Neuronal stem cell (in vitro differentiated cells): ENCODE measurements around the gene MGLL.

Experiments
- DNase-seq: peaks from one replicate; pipeline ENCODE4 v3.0.0-alpha.2; 2013; ENCODE audit warnings: low spot score
- H2AFZ ChIP-seq: one replicate; pipeline ENCODE4 v1.6.1; 2013; ENCODE audit warnings: mild to moderate bottlenecking, low read length, inconsistent platforms
- H2AK5ac ChIP-seq: 2 replicates; pipeline ENCODE4 v1.6.1; 2013; ENCODE audit warnings: low read depth, mild to moderate bottlenecking, inconsistent platforms, low read length, moderate library complexity, mixed read lengths
- H2BK120ac ChIP-seq: 2 replicates; pipeline ENCODE4 v1.6.1; 2013; ENCODE audit warnings: low read depth, mild to moderate bottlenecking, inconsistent platforms, low read length, moderate library complexity, mixed read lengths
- H2BK12ac ChIP-seq: one replicate; pipeline ENCODE4 v1.6.1; 2013; ENCODE audit warnings: low read length, inconsistent platforms
- H2BK15ac ChIP-seq: 2 replicates; pipeline ENCODE4 v1.6.1; 2013; ENCODE audit warnings: mild to moderate bottlenecking, low read length, inconsistent platforms, mixed read lengths
- H2BK5ac ChIP-seq: one replicate; pipeline ENCODE4 v1.6.1; 2013; ENCODE audit warnings: inconsistent platforms, mild to moderate bottlenecking, low read length, moderate library complexity
- H3K14ac ChIP-seq: one replicate; pipeline ENCODE4 v1.6.1; 2013; ENCODE audit warnings: low read length, inconsistent platforms
- H3K18ac ChIP-seq: 2 replicates; pipeline ENCODE4 v1.6.1; 2013; ENCODE audit warnings: low read length, inconsistent platforms
- H3K23ac ChIP-seq: 2 replicates; pipeline ENCODE4 v1.6.1; 2013; ENCODE audit warnings: low read depth, mild to moderate bottlenecking, mixed read lengths, low read length, inconsistent platforms; ENCODE audit not compliant: poor library complexity
- H3K27ac ChIP-seq: replicated peaks from 3 replicates; pipeline ENCODE4 v1.5.1; 2013; ENCODE audit warnings: low read length, inconsistent platforms
- H3K27me3 ChIP-seq, 3 experiments: 2 replicates each; pipeline ENCODE4 v1.6.1; 2013; ENCODE audit warnings: low read length in 3 of 3, mild to moderate bottlenecking in 2 of 3, inconsistent platforms in 1 of 3, low read depth in 1 of 3, mixed read lengths in 1 of 3, moderate library complexity in 1 of 3; ENCODE audit not compliant: control insufficient read depth in 3 of 3, insufficient read depth in 3 of 3
- H3K36me3 ChIP-seq, 2 donors: replicated peaks in 1 of 2; 2 replicates each; pipeline ENCODE4 v1.6.1; 2013; ENCODE audit warnings: low read length in 2 of 2; ENCODE audit not compliant: control insufficient read depth in 2 of 2, insufficient read depth in 2 of 2
- H3K4ac ChIP-seq: 2 replicates; pipeline ENCODE4 v1.6.1; 2013; ENCODE audit warnings: inconsistent platforms, mild to moderate bottlenecking, low read length, moderate library complexity
- H3K4me1 ChIP-seq, 2 donors: 1 replicate in 1 of 2; 2 replicates in 1 of 2; pipeline ENCODE4 v1.6.1; 2013; ENCODE audit warnings: low read length in 2 of 2, low read depth in 1 of 2; ENCODE audit not compliant: control insufficient read depth in 2 of 2, insufficient read depth in 1 of 2
- H3K4me2 ChIP-seq: one replicate; pipeline ENCODE4 v1.6.1; 2013; ENCODE audit warnings: mild to moderate bottlenecking, low read length, inconsistent platforms; ENCODE audit not compliant: insufficient read depth, poor library complexity, severe bottlenecking
- H3K4me3 ChIP-seq, 2 donors: 2 replicates each; pipeline ENCODE4 v1.5.1; 2013; ENCODE audit warnings: low read length in 2 of 2, mild to moderate bottlenecking in 2 of 2, inconsistent platforms in 1 of 2, moderate library complexity in 1 of 2
- H3K79me1 ChIP-seq: one replicate; pipeline ENCODE4 v1.6.1; 2013; ENCODE audit warnings: low read depth, mild to moderate bottlenecking, inconsistent platforms, low read length, moderate library complexity
- H3K9ac ChIP-seq: one replicate; pipeline ENCODE4 v1.6.1; 2013; ENCODE audit warnings: mild to moderate bottlenecking, low read depth, low read length, inconsistent platforms; ENCODE audit not compliant: poor library complexity
- H3K9me3 ChIP-seq, 2 donors: replicated peaks in 1 of 2; 2 replicates each; pipeline versions ENCODE3 to v1.6.1; 2013; ENCODE audit warnings: low read length in 2 of 2, mild to moderate bottlenecking in 2 of 2, inconsistent platforms in 1 of 2, low read depth in 1 of 2, mixed read lengths in 1 of 2, moderate library complexity in 1 of 2; ENCODE audit not compliant: control insufficient read depth in 2 of 2, insufficient read depth in 1 of 2
- H4K8ac ChIP-seq: one replicate; pipeline ENCODE4 v1.6.1; 2013; ENCODE audit warnings: low read depth, mild to moderate bottlenecking, inconsistent platforms, low read length, moderate library complexity
- H4K91ac ChIP-seq: one replicate; pipeline ENCODE4 v1.6.1; 2013; ENCODE audit warnings: low read length, low read depth, mild to moderate bottlenecking, inconsistent platforms; ENCODE audit not compliant: poor library complexity
- WGBS, 2 donors: extraction: QIAGEN DNeasy Blood & Tissue Kit; methylation state at CpG; one replicate each; pipeline ENCODE4 v1.1.7; 2013; ENCODE audit warnings: missing lambda C conversion rate in 2 of 2, mixed read lengths in 1 of 2; ENCODE audit not compliant: insufficient read length in 2 of 2, insufficient replicate concordance in 1 of 2; ENCODE audit errors: extremely low coverage in 2 of 2; 5-methylcytosine and 5-hydroxymethylcytosine counted together

Gene MGLL

DNA sequence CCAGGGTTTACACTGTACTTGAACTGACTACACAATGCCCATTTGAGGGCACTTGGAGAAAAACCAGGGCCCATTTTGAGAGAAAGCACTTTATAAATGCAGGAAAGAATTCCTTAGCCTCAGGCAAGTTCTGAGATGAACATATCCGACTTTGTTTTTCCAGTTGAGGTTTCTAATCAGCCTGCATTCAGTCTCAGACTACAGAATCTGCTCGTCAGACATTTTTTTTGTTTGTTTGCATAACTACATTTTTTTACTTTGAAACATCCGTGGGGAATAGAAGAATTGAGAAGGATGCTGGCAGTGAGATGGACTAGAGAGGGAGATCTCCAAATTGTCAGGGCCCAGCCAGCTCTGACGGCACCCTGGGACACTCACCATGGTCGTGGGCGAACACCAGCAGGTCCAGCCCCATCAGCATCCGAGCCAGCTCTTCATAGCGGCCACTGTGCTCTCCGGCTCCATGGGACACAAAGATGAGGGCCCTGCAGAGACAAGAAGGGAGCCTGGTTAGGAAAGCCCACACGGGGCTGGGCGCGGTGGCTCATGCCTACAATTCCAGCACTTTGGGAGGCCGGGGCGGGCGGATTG is 40.8 kb downstream of the MGLL start:
- H3K27ac ChIP-seq = no peak overlapping the region
- H2AFZ ChIP-seq = no peak overlapping the region
- no peak overlapping the region for H3K4ac ChIP-seq
- no peak overlapping the region for H3K4me3 ChIP-seq
- H3K4me1 ChIP-seq = peaks cover 0 to 4% of the 10 kb centered on the region in 2 donors
- H3K27me3 ChIP-seq = peaks cover 0 to 24% (median 0%) of the 10 kb centered on the region in 3 experiments
- no peak overlapping the region for H4K8ac ChIP-seq
- H3K79me1 ChIP-seq = no peaks in the 10 kb centered on the region
- H2AK5ac ChIP-seq = no peak overlapping the region
- peaks cover 0 to 4% of the 10 kb centered on the region in 2 donors for H3K9me3 ChIP-seq
- no peak overlapping the region for H3K14ac ChIP-seq
- H2BK12ac ChIP-seq = no peak overlapping the region
- H3K23ac ChIP-seq = no peak overlapping the region
- H3K9ac ChIP-seq = no peak overlapping the region
- no peak overlapping the region for H2BK15ac ChIP-seq
- no peak overlapping the region for H4K91ac ChIP-seq
- H3K36me3 ChIP-seq = no peaks in the 10 kb centered on the region
- WGBS, 2 donors = no CpG with 5 or more reads among the region's 15 CpGs
- DNase-seq = no peak
- no peak overlapping the region for H3K4me2 ChIP-seq
- no peak overlapping the region for H3K18ac ChIP-seq
- H2BK120ac ChIP-seq = no peak overlapping the region
- H2BK5ac ChIP-seq = no peak overlapping the region

GRCh38 chr3:127780536-127781400 is 41.5 kb downstream of the MGLL start:
- Histone ChIP-seq H3K36me3 (no peaks in the 10 kb centered on the region), H3K23ac (no peak overlapping the region), H3K4me3 (no peak overlapping the region), H3K79me1 (no peaks in the 10 kb centered on the region), H3K4me1 (no peaks in the 10 kb centered on the region), H3K9me3 (peaks cover 0 to 4% of the 10 kb centered on the region in 2 donors), H2BK12ac (no peak overlapping the region), H3K9ac (no peak overlapping the region), H4K91ac (no peak overlapping the region), H3K27ac (no peak overlapping the region), H3K18ac (no peak overlapping the region), H3K4me2 (no peak overlapping the region), H3K4ac (no peak overlapping the region), H2BK5ac (no peak overlapping the region), H4K8ac (no peak overlapping the region), H2AK5ac (no peak overlapping the region), H2AFZ (no peak overlapping the region), H3K27me3 (peaks cover 0 to 17% (median 0%) of the 10 kb centered on the region in 3 experiments), H2BK120ac (no peak overlapping the region), H2BK15ac (no peak overlapping the region), H3K14ac (no peak overlapping the region)
- WGBS, 2 donors = no CpG with 5 or more reads among the region's 8 CpGs
- DNase-seq = no peak

DNA sequence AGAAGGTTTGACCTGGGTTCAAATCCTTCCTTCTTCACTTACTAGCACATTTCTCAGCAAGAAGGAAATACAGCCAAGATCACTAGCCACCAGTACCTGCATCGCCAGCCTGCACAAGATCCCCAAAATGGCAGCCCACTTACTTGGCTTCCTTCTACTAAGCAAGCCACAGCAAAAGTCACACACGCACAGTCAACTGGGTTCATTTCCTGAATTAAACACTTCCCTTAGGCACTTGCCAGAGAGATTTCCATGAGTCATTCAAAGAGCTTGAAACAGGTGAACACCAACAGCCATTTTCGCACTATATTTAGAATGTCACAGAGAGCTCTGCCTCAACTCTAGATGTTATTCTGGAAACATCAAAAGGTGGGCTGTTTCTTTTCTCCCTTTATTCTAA is 42.6 kb downstream of the MGLL start:
- H2BK5ac ChIP-seq = no peak overlapping the region
- no peak overlapping the region for H3K4ac ChIP-seq

GRCh38 chr3:127777921-127778656 is 44.2 kb downstream of the MGLL start:
- no peak overlapping the region for H3K4me2 ChIP-seq

More for the DNA sequence above, 42.6 kb downstream of the MGLL start:
- no peak overlapping the region for H4K91ac ChIP-seq
- no peaks in the 10 kb centered on the region for H3K36me3 ChIP-seq
- no CpG with 5 or more reads among the region's 3 CpGs for WGBS, 2 donors
- H3K18ac ChIP-seq = no peak overlapping the region
- H2BK15ac ChIP-seq = no peak overlapping the region
- peaks cover 0 to 4% of the 10 kb centered on the region in 2 donors for H3K9me3 ChIP-seq
- H2BK12ac ChIP-seq = no peak overlapping the region
- no peak for DNase-seq
- peaks cover 0 to 15% (median 0%) of the 10 kb centered on the region in 3 experiments for H3K27me3 ChIP-seq
- no peak overlapping the region for H3K14ac ChIP-seq
- H2AK5ac ChIP-seq = no peak overlapping the region
- no peak overlapping the region for H3K27ac ChIP-seq
- H3K4me3 ChIP-seq = no peak overlapping the region
- no peaks in the 10 kb centered on the region for H3K79me1 ChIP-seq
- no peak overlapping the region for H2BK120ac ChIP-seq
- H3K4me2 ChIP-seq = no peak overlapping the region
- H3K23ac ChIP-seq = no peak overlapping the region
- no peak overlapping the region for H2AFZ ChIP-seq
- no peak overlapping the region for H4K8ac ChIP-seq
- H3K9ac ChIP-seq = no peak overlapping the region
- peaks cover 0 to 2% of the 10 kb centered on the region in 2 donors for H3K4me1 ChIP-seq

More at GRCh38 chr3:127777921-127778656, 44.2 kb downstream of the MGLL start:
- no peak overlapping the region for H3K18ac ChIP-seq
- no peak for DNase-seq
- H2BK5ac ChIP-seq = no peak overlapping the region
- H3K27me3 ChIP-seq = peaks cover 0 to 6% (median 0%) of the 10 kb centered on the region in 3 experiments
- H4K91ac ChIP-seq = no peak overlapping the region
- no peak overlapping the region for H4K8ac ChIP-seq
- H3K9me3 ChIP-seq = peaks cover 0 to 4% of the 10 kb centered on the region in 2 donors
- no peak overlapping the region for H2BK120ac ChIP-seq
- WGBS, 2 donors = no CpG with 5 or more reads among the region's 11 CpGs
- H3K79me1 ChIP-seq = no peaks in the 10 kb centered on the region
- H3K14ac ChIP-seq = no peak overlapping the region
- H3K4me1 ChIP-seq = peaks cover 0 to 2% of the 10 kb centered on the region in 2 donors
- H3K4ac ChIP-seq = no peak overlapping the region
- H2BK12ac ChIP-seq = no peak overlapping the region
- H3K27ac ChIP-seq = no peak overlapping the region
- no peak overlapping the region for H3K4me3 ChIP-seq
- no peak overlapping the region for H2BK15ac ChIP-seq
- no peak overlapping the region for H2AK5ac ChIP-seq
- no peaks in the 10 kb centered on the region for H3K36me3 ChIP-seq
- no peak overlapping the region for H2AFZ ChIP-seq
- no peak overlapping the region for H3K23ac ChIP-seq
- H3K9ac ChIP-seq = no peak overlapping the region
